ENCODE results near the gene SEMA4G. TPM values are rescaled to one million over a fixed set of nuclear protein-coding genes. Genes with fewer than 3 reads are reported as not detected.

The SEMA4G gene
- total and polyA plus RNA-seq, 2 donors: 0.24 to 1.2 TPM

DNA sequence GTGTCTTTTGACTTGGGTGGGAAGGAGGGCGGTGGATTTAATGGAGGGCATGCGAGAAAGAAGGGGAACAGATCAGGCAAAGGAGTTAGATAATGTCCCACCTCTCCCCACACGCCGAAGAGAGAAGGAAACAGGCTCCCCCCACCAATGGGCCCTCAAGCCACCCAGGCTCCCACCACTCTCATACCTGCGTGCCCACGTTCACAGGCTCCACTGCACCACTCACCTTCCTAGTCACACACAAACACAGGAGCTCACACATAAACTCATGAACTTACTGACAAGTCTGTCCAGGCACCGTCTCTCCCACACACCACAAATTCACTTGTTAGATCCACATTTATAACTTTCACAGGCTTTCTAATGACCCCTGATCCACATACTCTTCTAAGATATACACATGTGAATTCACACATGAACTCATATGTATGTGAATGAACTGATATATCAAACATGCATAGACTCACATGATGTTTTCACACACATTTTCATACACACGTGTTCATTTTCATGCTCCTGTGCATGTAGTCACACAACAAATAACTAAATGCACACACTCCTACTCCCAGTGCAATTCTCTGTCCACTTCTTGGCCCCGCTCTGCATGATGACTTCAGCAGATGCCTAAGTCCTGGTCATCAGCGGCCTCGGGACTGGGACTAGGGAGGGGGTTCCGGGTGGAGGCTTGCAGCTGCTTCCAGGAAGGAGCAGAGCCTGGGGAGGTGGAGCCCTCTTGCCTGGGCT lies 31.8 kb downstream of the SEMA4G start:
- H3K9me3 ChIP-seq (ENCODE audit: control insufficient read depth in 2 of 2, insufficient read depth in 1 of 2, low read length in 1 of 2): no peaks in the 10 kb centered on the region
- 63% methylated on average over 12 of the region's 12 CpGs for WGBS
- peaks cover 0 to 20% of the 10 kb centered on the region in 2 donors for H3K27me3 ChIP-seq (ENCODE audit: control insufficient read depth in 2 of 2, insufficient read depth in 1 of 2, low read length in 1 of 2)
- H3K4me3 ChIP-seq (ENCODE audit: low read length in 2 of 2): no peak overlapping the region
- DNase-seq (ENCODE audit: low read depth in 6 of 9, low spot score in 9 of 9): no peak
- peak overlapping the region; percentile 36 to 69 for H3K27ac ChIP-seq (ENCODE audit: low read depth in 1 of 2, low read length in 1 of 2)
- peaks cover 22 to 29% of the 10 kb centered on the region in 2 donors for H3K4me1 ChIP-seq (ENCODE audit: control insufficient read depth in 2 of 2, insufficient read depth in 2 of 2, low read length in 2 of 2)
- peaks cover 2 to 3% of the 10 kb centered on the region in 2 donors for H3K36me3 ChIP-seq (ENCODE audit: control insufficient read depth in 2 of 2, insufficient read depth in 2 of 2, low read length in 1 of 2)

DNA sequence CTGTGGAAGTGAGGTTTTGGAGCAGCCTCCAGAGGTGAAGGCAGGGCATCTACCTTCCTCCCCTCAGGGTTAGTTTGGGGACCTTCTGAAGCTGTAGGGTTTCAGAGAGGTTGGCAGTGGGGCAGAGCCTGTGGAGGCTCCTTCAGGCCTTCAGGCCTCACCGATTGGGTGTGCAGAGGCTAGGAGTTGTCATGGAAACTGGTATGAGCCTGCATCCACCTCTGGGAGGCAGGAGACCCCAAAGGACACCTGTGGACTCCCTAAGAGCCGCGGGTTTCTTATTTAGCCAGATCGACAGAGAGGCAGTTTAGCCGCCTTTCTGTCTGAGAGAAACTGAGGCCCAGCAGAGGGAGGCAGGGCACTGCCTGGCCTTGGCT lies 32.3 kb downstream of the SEMA4G start:
- peak overlapping the region in 1 of 2 donors; percentile 32 for H3K27ac ChIP-seq (ENCODE audit: low read depth in 1 of 2, low read length in 1 of 2)
- peaks cover 2 to 8% of the 10 kb centered on the region in 2 donors for H3K36me3 ChIP-seq (ENCODE audit: control insufficient read depth in 2 of 2, insufficient read depth in 2 of 2, low read length in 1 of 2)
- peaks cover 17 to 24% of the 10 kb centered on the region in 2 donors for H3K4me1 ChIP-seq (ENCODE audit: control insufficient read depth in 2 of 2, insufficient read depth in 2 of 2, low read length in 2 of 2)
- 78% methylated on average over 5 of the region's 5 CpGs for WGBS
- no peak overlapping the region for H3K4me3 ChIP-seq (ENCODE audit: low read length in 2 of 2)
- peaks cover 0 to 20% of the 10 kb centered on the region in 2 donors for H3K27me3 ChIP-seq (ENCODE audit: control insufficient read depth in 2 of 2, insufficient read depth in 1 of 2, low read length in 1 of 2)
- no peaks in the 10 kb centered on the region for H3K9me3 ChIP-seq (ENCODE audit: control insufficient read depth in 2 of 2, insufficient read depth in 1 of 2, low read length in 1 of 2)
- no peak for DNase-seq (ENCODE audit: low read depth in 6 of 9, low spot score in 9 of 9)

DNA sequence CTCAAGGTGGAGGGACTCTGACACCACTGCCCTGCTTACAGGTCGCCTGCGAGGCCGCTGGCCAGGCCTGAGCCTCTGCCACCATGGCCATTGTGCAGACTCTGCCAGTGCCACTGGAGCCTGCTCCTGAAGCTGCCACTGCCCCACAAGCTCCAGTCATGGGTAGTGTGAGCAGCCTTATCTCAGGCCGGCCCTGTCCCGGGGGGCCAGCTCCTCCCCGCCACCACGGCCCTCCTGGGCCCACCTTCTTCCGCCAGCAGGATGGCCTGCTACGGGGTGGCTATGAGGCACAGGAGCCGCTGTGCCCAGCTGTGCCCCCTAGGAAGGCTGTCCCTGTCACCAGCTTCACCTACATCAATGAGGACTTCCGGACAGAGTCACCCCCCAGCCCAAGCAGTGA lies 33.2 kb downstream of the SEMA4G start:
- no peak for DNase-seq (ENCODE audit: low read depth in 6 of 9, low spot score in 9 of 9)
- no peaks in the 10 kb centered on the region for H3K9me3 ChIP-seq (ENCODE audit: control insufficient read depth in 2 of 2, insufficient read depth in 1 of 2, low read length in 1 of 2)
- peaks cover 16 to 22% of the 10 kb centered on the region in 2 donors for H3K4me1 ChIP-seq (ENCODE audit: control insufficient read depth in 2 of 2, insufficient read depth in 2 of 2, low read length in 2 of 2)
- H3K36me3 ChIP-seq (ENCODE audit: control insufficient read depth in 2 of 2, insufficient read depth in 2 of 2, low read length in 1 of 2): peaks cover 2 to 12% of the 10 kb centered on the region in 2 donors
- no peak overlapping the region for H3K4me3 ChIP-seq (ENCODE audit: low read length in 2 of 2)
- over 99% methylated on average over 11 of the region's 11 CpGs for WGBS
- peaks cover 0 to 20% of the 10 kb centered on the region in 2 donors for H3K27me3 ChIP-seq (ENCODE audit: control insufficient read depth in 2 of 2, insufficient read depth in 1 of 2, low read length in 1 of 2)
- H3K27ac ChIP-seq (ENCODE audit: low read depth in 1 of 2, low read length in 1 of 2): no peak overlapping the region

DNA sequence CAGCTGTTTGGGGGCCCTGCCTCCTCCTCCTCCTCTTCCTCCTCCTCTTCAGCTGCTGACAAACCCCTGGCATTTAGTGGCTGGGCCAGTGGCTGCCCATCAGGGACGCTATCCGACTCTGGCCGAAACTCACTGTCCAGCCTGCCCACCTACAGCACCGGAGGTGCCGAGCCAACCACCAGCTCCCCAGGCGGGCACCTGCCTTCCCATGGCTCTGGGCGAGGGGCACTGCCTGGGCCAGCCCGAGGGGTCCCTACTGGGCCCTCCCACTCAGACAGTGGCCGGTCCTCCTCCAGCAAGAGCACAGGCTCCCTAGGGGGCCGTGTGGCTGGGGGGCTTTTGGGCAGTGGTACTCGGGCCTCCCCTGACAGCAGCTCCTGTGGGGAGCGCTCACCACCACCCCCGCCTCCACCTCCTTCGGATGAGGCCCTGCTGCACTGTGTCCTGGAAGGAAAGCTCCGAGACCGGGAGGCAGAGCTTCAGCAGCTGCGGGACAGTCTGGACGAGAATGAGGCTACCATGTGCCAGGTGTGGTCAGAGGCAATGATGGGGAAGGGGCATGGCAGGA lies 34.4 kb downstream of the SEMA4G start:
- peaks cover 8 to 10% of the 10 kb centered on the region in 2 donors for H3K4me1 ChIP-seq (ENCODE audit: control insufficient read depth in 2 of 2, insufficient read depth in 2 of 2, low read length in 2 of 2)
- peaks cover 0 to 20% of the 10 kb centered on the region in 2 donors for H3K27me3 ChIP-seq (ENCODE audit: control insufficient read depth in 2 of 2, insufficient read depth in 1 of 2, low read length in 1 of 2)
- no peaks in the 10 kb centered on the region for H3K9me3 ChIP-seq (ENCODE audit: control insufficient read depth in 2 of 2, insufficient read depth in 1 of 2, low read length in 1 of 2)
- peaks cover 2 to 12% of the 10 kb centered on the region in 2 donors for H3K36me3 ChIP-seq (ENCODE audit: control insufficient read depth in 2 of 2, insufficient read depth in 2 of 2, low read length in 1 of 2)
- H3K27ac ChIP-seq (ENCODE audit: low read depth in 1 of 2, low read length in 1 of 2): no peak overlapping the region
- 99% methylated on average over 18 of the region's 18 CpGs for WGBS
- no peak overlapping the region for H3K4me3 ChIP-seq (ENCODE audit: low read length in 2 of 2)
- no peak for DNase-seq (ENCODE audit: low read depth in 6 of 9, low spot score in 9 of 9)

DNA sequence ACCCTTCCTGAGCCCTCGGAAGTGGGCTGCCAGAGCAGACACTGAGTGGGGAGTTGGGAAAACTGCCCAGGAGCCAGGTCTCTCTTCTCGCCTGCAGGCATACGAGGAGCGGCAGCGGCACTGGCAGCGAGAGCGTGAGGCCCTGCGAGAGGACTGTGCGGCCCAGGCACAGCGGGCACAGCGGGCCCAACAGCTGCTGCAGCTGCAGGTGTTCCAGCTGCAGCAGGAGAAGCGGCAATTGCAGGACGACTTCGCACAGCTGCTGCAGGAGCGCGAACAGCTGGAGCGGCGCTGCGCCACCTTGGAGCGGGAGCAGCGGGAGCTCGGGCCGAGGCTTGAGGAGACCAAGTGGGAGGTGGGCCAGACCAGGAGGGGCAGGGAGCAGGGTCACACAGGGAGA lies 36.1 kb downstream of the SEMA4G start:
- DNase-seq (ENCODE audit: low read depth in 6 of 9, low spot score in 9 of 9): no peak
- peaks cover 0 to 9% of the 10 kb centered on the region in 2 donors for H3K27me3 ChIP-seq (ENCODE audit: control insufficient read depth in 2 of 2, insufficient read depth in 1 of 2, low read length in 1 of 2)
- no peak overlapping the region for H3K27ac ChIP-seq (ENCODE audit: low read depth in 1 of 2, low read length in 1 of 2)
- no peak overlapping the region for H3K4me3 ChIP-seq (ENCODE audit: low read length in 2 of 2)
- no peaks in the 10 kb centered on the region for H3K9me3 ChIP-seq (ENCODE audit: control insufficient read depth in 2 of 2, insufficient read depth in 1 of 2, low read length in 1 of 2)
- 98% methylated on average over 23 of the region's 23 CpGs for WGBS
- H3K36me3 ChIP-seq (ENCODE audit: control insufficient read depth in 2 of 2, insufficient read depth in 2 of 2, low read length in 1 of 2): peaks cover 2 to 12% of the 10 kb centered on the region in 2 donors
- H3K4me1 ChIP-seq (ENCODE audit: control insufficient read depth in 2 of 2, insufficient read depth in 2 of 2, low read length in 2 of 2): peaks cover 0 to under 1% of the 10 kb centered on the region in 2 donors

DNA sequence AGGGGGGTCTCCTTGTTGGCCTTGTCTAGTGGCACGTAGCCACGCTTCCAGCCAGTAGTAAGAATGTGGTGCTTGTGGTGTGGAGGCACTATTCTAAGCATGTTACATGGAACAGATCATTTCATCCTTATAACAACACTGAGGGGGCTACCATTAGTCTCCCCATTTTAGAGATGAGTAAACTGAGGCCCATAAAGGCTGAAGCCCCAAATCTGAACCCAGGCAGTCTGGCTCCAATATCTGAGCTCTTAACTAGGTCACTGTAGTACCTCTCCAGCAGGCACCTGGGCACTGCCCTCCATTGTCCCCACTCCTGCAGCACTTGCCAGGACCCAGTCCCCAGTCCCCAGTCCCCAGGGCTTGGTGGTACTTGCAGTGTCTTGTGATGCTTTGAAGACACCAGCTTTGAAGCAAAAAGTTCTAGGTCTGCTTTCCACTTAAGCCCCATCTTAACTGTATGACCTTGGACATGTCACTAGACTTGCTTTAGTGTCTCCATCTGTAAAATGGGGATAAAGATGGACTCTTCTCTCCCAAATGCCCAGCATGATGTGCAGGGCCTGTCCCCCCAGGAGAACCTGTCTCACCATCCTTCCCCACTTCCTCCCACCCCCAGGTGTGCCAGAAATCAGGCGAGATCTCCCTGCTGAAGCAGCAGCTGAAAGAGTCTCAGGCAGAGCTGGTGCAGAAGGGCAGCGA lies 36.7 kb downstream of the SEMA4G start:
- no peak for DNase-seq (ENCODE audit: low read depth in 6 of 9, low spot score in 9 of 9)
- H3K27ac ChIP-seq (ENCODE audit: low read depth in 1 of 2, low read length in 1 of 2): no peak overlapping the region
- peaks cover 2 to 12% of the 10 kb centered on the region in 2 donors for H3K36me3 ChIP-seq (ENCODE audit: control insufficient read depth in 2 of 2, insufficient read depth in 2 of 2, low read length in 1 of 2)
- 91% methylated on average over 4 of the region's 4 CpGs for WGBS
- H3K4me3 ChIP-seq (ENCODE audit: low read length in 2 of 2): no peak overlapping the region
- no peaks in the 10 kb centered on the region for H3K4me1 ChIP-seq (ENCODE audit: control insufficient read depth in 2 of 2, insufficient read depth in 2 of 2, low read length in 2 of 2)
- peaks cover 0 to 3% of the 10 kb centered on the region in 2 donors for H3K27me3 ChIP-seq (ENCODE audit: control insufficient read depth in 2 of 2, insufficient read depth in 1 of 2, low read length in 1 of 2)
- H3K9me3 ChIP-seq (ENCODE audit: control insufficient read depth in 2 of 2, insufficient read depth in 1 of 2, low read length in 1 of 2): no peaks in the 10 kb centered on the region

DNA sequence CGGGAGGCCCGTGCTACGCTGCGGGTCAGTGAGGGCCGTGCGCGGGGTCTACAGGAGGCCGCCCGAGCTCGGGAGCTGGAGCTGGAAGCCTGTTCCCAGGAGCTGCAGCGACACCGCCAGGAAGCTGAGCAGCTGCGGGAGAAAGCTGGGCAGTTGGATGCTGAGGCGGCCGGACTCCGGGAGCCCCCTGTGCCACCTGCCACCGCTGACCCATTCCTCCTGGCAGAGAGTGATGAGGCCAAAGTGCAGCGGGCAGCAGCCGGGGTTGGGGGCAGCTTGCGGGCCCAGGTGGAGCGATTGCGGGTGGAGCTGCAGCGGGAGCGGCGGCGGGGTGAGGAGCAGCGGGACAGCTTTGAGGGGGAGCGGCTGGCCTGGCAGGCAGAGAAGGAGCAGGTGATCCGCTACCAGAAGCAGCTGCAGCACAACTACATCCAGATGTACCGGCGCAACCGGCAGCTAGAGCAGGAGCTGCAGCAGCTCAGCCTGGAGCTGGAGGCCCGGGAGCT lies 37.3 kb downstream of the SEMA4G start:
- no peak overlapping the region for H3K27ac ChIP-seq (ENCODE audit: low read depth in 1 of 2, low read length in 1 of 2)
- peaks cover 2 to 12% of the 10 kb centered on the region in 2 donors for H3K36me3 ChIP-seq (ENCODE audit: control insufficient read depth in 2 of 2, insufficient read depth in 2 of 2, low read length in 1 of 2)
- 97% methylated on average over 33 of the region's 33 CpGs for WGBS
- H3K4me3 ChIP-seq (ENCODE audit: low read length in 2 of 2): no peak overlapping the region
- no peaks in the 10 kb centered on the region for H3K4me1 ChIP-seq (ENCODE audit: control insufficient read depth in 2 of 2, insufficient read depth in 2 of 2, low read length in 2 of 2)
- DNase-seq (ENCODE audit: low read depth in 6 of 9, low spot score in 9 of 9): no peak
- H3K27me3 ChIP-seq (ENCODE audit: control insufficient read depth in 2 of 2, insufficient read depth in 1 of 2, low read length in 1 of 2): no peaks in the 10 kb centered on the region
- H3K9me3 ChIP-seq (ENCODE audit: control insufficient read depth in 2 of 2, insufficient read depth in 1 of 2, low read length in 1 of 2): no peaks in the 10 kb centered on the region

DNA sequence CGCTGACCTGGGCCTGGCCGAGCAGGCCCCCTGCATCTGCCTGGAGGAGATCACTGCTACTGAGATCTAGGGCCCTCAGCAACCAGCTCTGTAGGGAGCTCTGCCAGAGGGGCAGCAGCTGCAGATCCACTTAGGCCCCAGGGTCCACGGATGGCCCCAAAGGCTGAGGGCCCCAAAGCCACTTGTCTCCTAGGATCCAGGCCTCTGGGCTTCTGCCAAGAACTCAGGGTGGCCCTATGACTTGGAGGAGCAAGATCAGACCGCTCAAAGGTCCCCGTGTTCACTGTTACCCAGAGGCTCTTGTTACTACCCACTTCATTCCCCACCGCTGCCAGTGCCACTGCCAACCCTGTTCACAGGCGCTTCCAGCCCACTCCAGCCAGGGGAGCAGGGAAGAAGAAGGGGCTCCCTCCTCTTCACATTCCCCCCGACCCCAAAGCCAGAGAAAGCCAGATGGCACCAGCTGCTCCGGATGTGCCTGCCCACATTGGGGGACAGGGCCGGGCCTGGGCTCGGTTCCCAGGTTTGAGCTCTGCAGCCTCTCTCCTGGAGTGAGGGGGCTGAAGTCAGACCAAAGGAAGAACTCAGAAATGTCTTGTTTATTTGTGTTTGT lies 37.9 kb downstream of the SEMA4G start:
- DNase-seq (ENCODE audit: low read depth in 6 of 9, low spot score in 9 of 9): no peak
- H3K36me3 ChIP-seq (ENCODE audit: control insufficient read depth in 2 of 2, insufficient read depth in 2 of 2, low read length in 1 of 2): peaks cover 2 to 12% of the 10 kb centered on the region in 2 donors

More for the DNA sequence above, 37.9 kb downstream of the SEMA4G start:
- Histone ChIP-seq H3K9me3 (ENCODE audit: control insufficient read depth in 2 of 2, insufficient read depth in 1 of 2, low read length in 1 of 2) (no peaks in the 10 kb centered on the region), H3K27ac (ENCODE audit: low read depth in 1 of 2, low read length in 1 of 2) (no peak overlapping the region), H3K4me3 (ENCODE audit: low read length in 2 of 2) (no peak overlapping the region), H3K27me3 (ENCODE audit: control insufficient read depth in 2 of 2, insufficient read depth in 1 of 2, low read length in 1 of 2) (peaks cover 0 to 3% of the 10 kb centered on the region in 2 donors), H3K4me1 (ENCODE audit: control insufficient read depth in 2 of 2, insufficient read depth in 2 of 2, low read length in 2 of 2) (no peaks in the 10 kb centered on the region)
- 80% methylated on average over 11 of the region's 11 CpGs for WGBS
